ENCODE measurements around the gene CDH23.
"Not testable (repeated sequence)": the region's sequence is repeated elsewhere in the genome, so short reads cannot be mapped to it uniquely, and the experiment has no call there.

CDH23 gene

GRCh38 chr10:71598621-71599055 is 201.9 kb downstream of the CDH23 start:
- Histone ChIP-seq H3K79me2 (ENCODE audit: insufficient read depth, low read length) (no peaks in the 10 kb centered on the region), H4K20me1 (ENCODE audit: insufficient read depth, low read length, poor library complexity, severe bottlenecking) (no peaks in the 10 kb centered on the region), H2AFZ (ENCODE audit: low read length) (no peak overlapping the region), H3K9me2 (replicated peaks; ENCODE audit: low read depth, low read length) (no peaks in the 10 kb centered on the region), H3K9ac (ENCODE audit: low read depth, low read length, poor library complexity, severe bottlenecking) (no peak overlapping the region), H3K9me3 (ENCODE audit: insufficient read depth, low read depth, low read length) (no peaks in the 10 kb centered on the region), H3F3A (ENCODE audit: low read depth) (no peaks in the 10 kb centered on the region), H3K4me3 (ENCODE audit: low read length, poor library complexity, severe bottlenecking) (no peak overlapping the region), H3K4me1 (ENCODE audit: insufficient read depth, low read length, poor library complexity, severe bottlenecking) (no peaks in the 10 kb centered on the region), H3K36me3 (ENCODE audit: insufficient read depth, low read length) (no peaks in the 10 kb centered on the region), H3K4me2 (ENCODE audit: low read depth, low read length, poor library complexity, severe bottlenecking) (no peak overlapping the region), H3K27me3 (ENCODE audit: insufficient read depth, low read length, poor library complexity, severe bottlenecking) (no peaks in the 10 kb centered on the region)
- TF ChIP-seq EZH2phosphoT487 (IDR thresholded peaks at IDR 0.05; ENCODE audit: borderline replicate concordance) (no peak), CTCF (conservative IDR thresholded peaks at IDR 0.05; ENCODE audit: low read length) (no peak)

- no peaks in the 10 kb centered on the region for H3K36me3 ChIP-seq (ENCODE audit: insufficient read depth, low read length)
- no peak overlapping the region for H2AFZ ChIP-seq (ENCODE audit: low read length)
- H3K9me2 ChIP-seq (replicated peaks; ENCODE audit: low read depth, low read length) = no peaks in the 10 kb centered on the region
- no peak overlapping the region for H3K4me2 ChIP-seq (ENCODE audit: low read depth, low read length, poor library complexity, severe bottlenecking)
- H3K4me1 ChIP-seq (ENCODE audit: insufficient read depth, low read length, poor library complexity, severe bottlenecking) = no peaks in the 10 kb centered on the region
- no peaks in the 10 kb centered on the region for H3F3A ChIP-seq (ENCODE audit: low read depth)
- no peak overlapping the region for H3K9ac ChIP-seq (ENCODE audit: low read depth, low read length, poor library complexity, severe bottlenecking)
- H3K9me3 ChIP-seq (ENCODE audit: insufficient read depth, low read depth, low read length) = no peaks in the 10 kb centered on the region
- no peaks in the 10 kb centered on the region for H3K79me2 ChIP-seq (ENCODE audit: insufficient read depth, low read length)
- H3K27me3 ChIP-seq (ENCODE audit: insufficient read depth, low read length, poor library complexity, severe bottlenecking) = no peaks in the 10 kb centered on the region
- no peak overlapping the region for H3K4me3 ChIP-seq (ENCODE audit: low read length, poor library complexity, severe bottlenecking)
- TF ChIP-seq CTCF (conservative IDR thresholded peaks at IDR 0.05; ENCODE audit: low read length) = no peak
- TF ChIP-seq EZH2phosphoT487 (IDR thresholded peaks at IDR 0.05; ENCODE audit: borderline replicate concordance) = no peak
- no peaks in the 10 kb centered on the region for H4K20me1 ChIP-seq (ENCODE audit: insufficient read depth, low read length, poor library complexity, severe bottlenecking)
These were observed 202.8 kb downstream of the CDH23 start for GRCh38 chr10:71599518-71599917.

DNA sequence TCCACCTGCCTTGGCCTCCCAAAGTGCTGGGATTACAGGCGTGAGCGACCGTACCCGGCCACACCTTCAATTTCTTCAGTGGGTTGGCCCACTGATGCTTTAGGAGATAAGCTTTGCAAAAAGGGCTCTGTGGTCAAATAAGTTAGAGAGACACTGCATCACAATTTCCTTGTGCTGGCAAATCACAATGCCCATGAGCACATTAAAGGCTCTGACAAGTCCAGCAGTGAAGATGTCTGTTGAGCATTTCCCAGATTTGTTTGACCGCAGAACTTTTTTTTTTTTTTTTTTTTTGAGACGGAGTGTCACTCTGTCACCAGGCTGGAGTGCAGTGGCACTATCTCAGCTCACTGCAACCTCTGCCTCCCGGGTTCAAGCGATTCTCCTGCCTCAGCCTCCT is 203.5 kb downstream of the CDH23 start:
- H3K36me3 ChIP-seq (ENCODE audit: insufficient read depth, low read length); H3K9ac ChIP-seq (ENCODE audit: low read depth, low read length, poor library complexity, severe bottlenecking); H4K20me1 ChIP-seq (ENCODE audit: insufficient read depth, low read length, poor library complexity, severe bottlenecking); H3K9me3 ChIP-seq (ENCODE audit: insufficient read depth, low read depth, low read length); H3K27me3 ChIP-seq (ENCODE audit: insufficient read depth, low read length, poor library complexity, severe bottlenecking); H3K4me1 ChIP-seq (ENCODE audit: insufficient read depth, low read length, poor library complexity, severe bottlenecking); H3K4me3 ChIP-seq (ENCODE audit: low read length, poor library complexity, severe bottlenecking); H3K4me2 ChIP-seq (ENCODE audit: low read depth, low read length, poor library complexity, severe bottlenecking); H3K9me2 ChIP-seq (replicated peaks; ENCODE audit: low read depth, low read length); H3K79me2 ChIP-seq (ENCODE audit: insufficient read depth, low read length); H3F3A ChIP-seq (ENCODE audit: low read depth); H2AFZ ChIP-seq (ENCODE audit: low read length): not testable (repeated sequence)

- no peaks in the 10 kb centered on the region for H3K9me2 ChIP-seq (replicated peaks; ENCODE audit: low read depth, low read length)
- H3F3A ChIP-seq (ENCODE audit: low read depth) = no peaks in the 10 kb centered on the region
- no peaks in the 10 kb centered on the region for H4K20me1 ChIP-seq (ENCODE audit: insufficient read depth, low read length, poor library complexity, severe bottlenecking)
- H3K9me3 ChIP-seq (ENCODE audit: insufficient read depth, low read depth, low read length) = no peaks in the 10 kb centered on the region
- no peak overlapping the region for H3K9ac ChIP-seq (ENCODE audit: low read depth, low read length, poor library complexity, severe bottlenecking)
- no peaks in the 10 kb centered on the region for H3K4me1 ChIP-seq (ENCODE audit: insufficient read depth, low read length, poor library complexity, severe bottlenecking)
- TF ChIP-seq EZH2phosphoT487 (IDR thresholded peaks at IDR 0.05; ENCODE audit: borderline replicate concordance) (no peak), CTCF (conservative IDR thresholded peaks at IDR 0.05; ENCODE audit: low read length) (no peak)
- no peaks in the 10 kb centered on the region for H3K36me3 ChIP-seq (ENCODE audit: insufficient read depth, low read length)
- no peak overlapping the region for H3K4me3 ChIP-seq (ENCODE audit: low read length, poor library complexity, severe bottlenecking)
- H3K79me2 ChIP-seq (ENCODE audit: insufficient read depth, low read length) = no peaks in the 10 kb centered on the region
- no peak overlapping the region for H3K4me2 ChIP-seq (ENCODE audit: low read depth, low read length, poor library complexity, severe bottlenecking)
- H2AFZ ChIP-seq (ENCODE audit: low read length) = no peak overlapping the region
- no peaks in the 10 kb centered on the region for H3K27me3 ChIP-seq (ENCODE audit: insufficient read depth, low read length, poor library complexity, severe bottlenecking)
These were observed 204.1 kb downstream of the CDH23 start for GRCh38 chr10:71600849-71601248.

Measured in Loucy (cell line).